Measurements from ENCODE around the gene CACNA2D4. TPM values are rescaled to one million over a fixed set of nuclear protein-coding genes. Genes with fewer than 3 reads are reported as not detected.

The CACNA2D4 gene
- total and polyA plus RNA-seq, 2 of the 13 experiments (the other 11 are each of a cell fraction or from before 2014, with no cell fraction given): 14.2 to 136 TPM

DNA sequence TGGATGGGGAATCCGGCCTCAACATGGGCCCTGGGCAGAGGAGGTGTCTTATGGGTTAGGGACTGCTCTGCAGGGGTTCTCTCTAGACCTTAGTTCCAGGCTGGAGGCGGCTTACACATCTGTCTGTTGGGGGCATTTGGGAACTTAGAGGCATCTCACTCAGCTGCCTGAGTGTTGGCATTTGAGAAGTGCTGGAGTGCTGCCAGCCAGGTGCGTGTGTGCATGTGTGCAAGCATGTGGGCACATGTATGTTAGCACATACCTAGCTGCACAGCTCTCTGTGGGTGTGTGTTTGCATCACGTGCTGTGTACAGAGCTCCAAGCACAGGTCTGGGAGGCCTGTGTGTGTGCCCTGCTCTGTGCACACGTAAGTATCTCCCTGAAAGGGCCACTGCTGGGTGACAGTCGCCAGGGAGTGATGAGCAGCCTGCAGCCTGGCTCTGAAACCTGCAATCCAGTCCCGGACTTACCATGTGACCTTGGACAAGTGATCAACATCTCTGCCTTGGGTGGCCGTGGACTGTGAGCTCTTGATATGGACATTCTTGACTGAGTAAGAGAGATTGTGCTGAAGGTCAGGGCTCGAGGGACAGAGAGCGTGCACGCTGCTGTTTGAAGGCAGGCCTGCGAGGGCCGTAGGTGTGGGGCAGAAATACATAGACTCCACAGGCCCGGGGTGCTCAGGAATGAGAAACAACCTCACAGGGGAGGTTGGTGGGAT is 92.9 kb downstream of the CACNA2D4 start (continued):
- TF ChIP-seq, protein P1, sequence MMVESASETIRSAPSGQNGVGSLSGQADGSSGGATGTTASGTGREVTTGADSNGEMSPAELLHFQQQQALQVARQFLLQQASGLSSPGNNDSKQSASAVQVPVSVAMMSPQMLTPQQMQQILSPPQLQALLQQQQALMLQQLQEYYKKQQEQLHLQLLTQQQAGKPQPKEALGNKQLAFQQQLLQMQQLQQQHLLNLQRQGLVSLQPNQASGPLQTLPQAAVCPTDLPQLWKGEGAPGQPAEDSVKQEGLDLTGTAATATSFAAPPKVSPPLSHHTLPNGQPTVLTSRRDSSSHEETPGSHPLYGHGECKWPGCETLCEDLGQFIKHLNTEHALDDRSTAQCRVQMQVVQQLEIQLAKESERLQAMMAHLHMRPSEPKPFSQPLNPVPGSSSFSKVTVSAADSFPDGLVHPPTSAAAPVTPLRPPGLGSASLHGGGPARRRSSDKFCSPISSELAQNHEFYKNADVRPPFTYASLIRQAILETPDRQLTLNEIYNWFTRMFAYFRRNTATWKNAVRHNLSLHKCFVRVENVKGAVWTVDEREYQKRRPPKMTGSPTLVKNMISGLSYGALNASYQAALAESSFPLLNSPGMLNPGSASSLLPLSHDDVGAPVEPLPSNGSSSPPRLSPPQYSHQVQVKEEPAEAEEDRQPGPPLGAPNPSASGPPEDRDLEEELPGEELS (CRISPR knock-in tag; IDR thresholded peaks at IDR 0.05): 0 out of 2 replicates have a peak, but pooled peaks have one; percentile 39
- TF ChIP-seq FOXO1 (CRISPR knock-in tag; IDR thresholded peaks at IDR 0.05) (peak; percentile 56; the same call in 1 of the 2 replicates), RXRB (CRISPR knock-in tag; IDR thresholded peaks at IDR 0.05; ENCODE audit: borderline replicate concordance) (peak; percentile 70), TARDBP (CRISPR knock-in tag; IDR thresholded peaks at IDR 0.05) (no peak), MTA1 (CRISPR knock-in tag; IDR thresholded peaks at IDR 0.05; ENCODE audit: borderline replicate concordance) (0 out of 2 replicates have a peak, but pooled peaks have one; percentile 80), BCL6 (CRISPR knock-in tag; IDR thresholded peaks at IDR 0.05) (peak; percentile 57; the same call in 1 of the 2 replicates), NFYC (CRISPR knock-in tag; IDR thresholded peaks at IDR 0.05) (no peak), ZNF34 (CRISPR knock-in tag; IDR thresholded peaks at IDR 0.05; ENCODE audit: borderline replicate concordance) (no peak), NCOA2 (CRISPR knock-in tag; IDR thresholded peaks at IDR 0.05) (0 out of 2 replicates have a peak, but pooled peaks have one; percentile 9), HDAC2 (CRISPR knock-in tag; IDR thresholded peaks at IDR 0.05) (peak; percentile 72; the same call in 1 of the 2 replicates), SAP130 (CRISPR knock-in tag; IDR thresholded peaks at IDR 0.05; ENCODE audit: low read depth) (peak; percentile 51; the same call in 1 of the 2 replicates), RNF2 (conservative IDR thresholded peaks at IDR 0.05; ENCODE audit: low read depth) (peak; percentile 58; the same call in 1 of the 2 replicates), KAT2B (IDR thresholded peaks at IDR 0.05; ENCODE audit: borderline replicate concordance, low read depth, low read length) (no peak), ZNF33A (CRISPR knock-in tag; IDR thresholded peaks at IDR 0.05; ENCODE audit: borderline replicate concordance) (no peak), ZNF589 (CRISPR knock-in tag; conservative IDR thresholded peaks at IDR 0.05) (0 out of 2 replicates have a peak, but pooled peaks have one; percentile 43), RXRA (CRISPR knock-in tag; IDR thresholded peaks at IDR 0.05) (peak; percentile 33; the same call in 1 of the 2 replicates), TBX2 (CRISPR knock-in tag; IDR thresholded peaks at IDR 0.05; ENCODE audit: borderline replicate concordance) (peak; percentile 32; the same call in 1 of the 2 replicates), JUND (CRISPR knock-in tag; IDR thresholded peaks at IDR 0.05) (no peak)
- TF ChIP-seq, protein P2, sequence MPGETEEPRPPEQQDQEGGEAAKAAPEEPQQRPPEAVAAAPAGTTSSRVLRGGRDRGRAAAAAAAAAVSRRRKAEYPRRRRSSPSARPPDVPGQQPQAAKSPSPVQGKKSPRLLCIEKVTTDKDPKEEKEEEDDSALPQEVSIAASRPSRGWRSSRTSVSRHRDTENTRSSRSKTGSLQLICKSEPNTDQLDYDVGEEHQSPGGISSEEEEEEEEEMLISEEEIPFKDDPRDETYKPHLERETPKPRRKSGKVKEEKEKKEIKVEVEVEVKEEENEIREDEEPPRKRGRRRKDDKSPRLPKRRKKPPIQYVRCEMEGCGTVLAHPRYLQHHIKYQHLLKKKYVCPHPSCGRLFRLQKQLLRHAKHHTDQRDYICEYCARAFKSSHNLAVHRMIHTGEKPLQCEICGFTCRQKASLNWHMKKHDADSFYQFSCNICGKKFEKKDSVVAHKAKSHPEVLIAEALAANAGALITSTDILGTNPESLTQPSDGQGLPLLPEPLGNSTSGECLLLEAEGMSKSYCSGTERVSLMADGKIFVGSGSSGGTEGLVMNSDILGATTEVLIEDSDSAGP (CRISPR knock-in tag; IDR thresholded peaks at IDR 0.05; ENCODE audit: borderline replicate concordance): 0 out of 2 replicates have a peak, but pooled peaks have one; percentile 18
- TF ChIP-seq, protein P3, sequence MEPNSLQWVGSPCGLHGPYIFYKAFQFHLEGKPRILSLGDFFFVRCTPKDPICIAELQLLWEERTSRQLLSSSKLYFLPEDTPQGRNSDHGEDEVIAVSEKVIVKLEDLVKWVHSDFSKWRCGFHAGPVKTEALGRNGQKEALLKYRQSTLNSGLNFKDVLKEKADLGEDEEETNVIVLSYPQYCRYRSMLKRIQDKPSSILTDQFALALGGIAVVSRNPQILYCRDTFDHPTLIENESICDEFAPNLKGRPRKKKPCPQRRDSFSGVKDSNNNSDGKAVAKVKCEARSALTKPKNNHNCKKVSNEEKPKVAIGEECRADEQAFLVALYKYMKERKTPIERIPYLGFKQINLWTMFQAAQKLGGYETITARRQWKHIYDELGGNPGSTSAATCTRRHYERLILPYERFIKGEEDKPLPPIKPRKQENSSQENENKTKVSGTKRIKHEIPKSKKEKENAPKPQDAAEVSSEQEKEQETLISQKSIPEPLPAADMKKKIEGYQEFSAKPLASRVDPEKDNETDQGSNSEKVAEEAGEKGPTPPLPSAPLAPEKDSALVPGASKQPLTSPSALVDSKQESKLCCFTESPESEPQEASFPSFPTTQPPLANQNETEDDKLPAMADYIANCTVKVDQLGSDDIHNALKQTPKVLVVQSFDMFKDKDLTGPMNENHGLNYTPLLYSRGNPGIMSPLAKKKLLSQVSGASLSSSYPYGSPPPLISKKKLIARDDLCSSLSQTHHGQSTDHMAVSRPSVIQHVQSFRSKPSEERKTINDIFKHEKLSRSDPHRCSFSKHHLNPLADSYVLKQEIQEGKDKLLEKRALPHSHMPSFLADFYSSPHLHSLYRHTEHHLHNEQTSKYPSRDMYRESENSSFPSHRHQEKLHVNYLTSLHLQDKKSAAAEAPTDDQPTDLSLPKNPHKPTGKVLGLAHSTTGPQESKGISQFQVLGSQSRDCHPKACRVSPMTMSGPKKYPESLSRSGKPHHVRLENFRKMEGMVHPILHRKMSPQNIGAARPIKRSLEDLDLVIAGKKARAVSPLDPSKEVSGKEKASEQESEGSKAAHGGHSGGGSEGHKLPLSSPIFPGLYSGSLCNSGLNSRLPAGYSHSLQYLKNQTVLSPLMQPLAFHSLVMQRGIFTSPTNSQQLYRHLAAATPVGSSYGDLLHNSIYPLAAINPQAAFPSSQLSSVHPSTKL (CRISPR knock-in tag; IDR thresholded peaks at IDR 0.05): peak; percentile 73
- TF ChIP-seq, protein P4, sequence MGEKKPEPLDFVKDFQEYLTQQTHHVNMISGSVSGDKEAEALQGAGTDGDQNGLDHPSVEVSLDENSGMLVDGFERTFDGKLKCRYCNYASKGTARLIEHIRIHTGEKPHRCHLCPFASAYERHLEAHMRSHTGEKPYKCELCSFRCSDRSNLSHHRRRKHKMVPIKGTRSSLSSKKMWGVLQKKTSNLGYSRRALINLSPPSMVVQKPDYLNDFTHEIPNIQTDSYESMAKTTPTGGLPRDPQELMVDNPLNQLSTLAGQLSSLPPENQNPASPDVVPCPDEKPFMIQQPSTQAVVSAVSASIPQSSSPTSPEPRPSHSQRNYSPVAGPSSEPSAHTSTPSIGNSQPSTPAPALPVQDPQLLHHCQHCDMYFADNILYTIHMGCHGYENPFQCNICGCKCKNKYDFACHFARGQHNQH (CRISPR knock-in tag; IDR thresholded peaks at IDR 0.05): peak; percentile 60; the same call in 1 of the 2 replicates
